Pons (tissue), 1 donor: Measurements from ENCODE around the gene IPO11.

Source experiments
- DNase-seq: peaks from one replicate; pipeline ENCODE4 v3.0.0-alpha.2; 2016; ENCODE audit warnings: low spot score

Gene IPO11

DNA sequence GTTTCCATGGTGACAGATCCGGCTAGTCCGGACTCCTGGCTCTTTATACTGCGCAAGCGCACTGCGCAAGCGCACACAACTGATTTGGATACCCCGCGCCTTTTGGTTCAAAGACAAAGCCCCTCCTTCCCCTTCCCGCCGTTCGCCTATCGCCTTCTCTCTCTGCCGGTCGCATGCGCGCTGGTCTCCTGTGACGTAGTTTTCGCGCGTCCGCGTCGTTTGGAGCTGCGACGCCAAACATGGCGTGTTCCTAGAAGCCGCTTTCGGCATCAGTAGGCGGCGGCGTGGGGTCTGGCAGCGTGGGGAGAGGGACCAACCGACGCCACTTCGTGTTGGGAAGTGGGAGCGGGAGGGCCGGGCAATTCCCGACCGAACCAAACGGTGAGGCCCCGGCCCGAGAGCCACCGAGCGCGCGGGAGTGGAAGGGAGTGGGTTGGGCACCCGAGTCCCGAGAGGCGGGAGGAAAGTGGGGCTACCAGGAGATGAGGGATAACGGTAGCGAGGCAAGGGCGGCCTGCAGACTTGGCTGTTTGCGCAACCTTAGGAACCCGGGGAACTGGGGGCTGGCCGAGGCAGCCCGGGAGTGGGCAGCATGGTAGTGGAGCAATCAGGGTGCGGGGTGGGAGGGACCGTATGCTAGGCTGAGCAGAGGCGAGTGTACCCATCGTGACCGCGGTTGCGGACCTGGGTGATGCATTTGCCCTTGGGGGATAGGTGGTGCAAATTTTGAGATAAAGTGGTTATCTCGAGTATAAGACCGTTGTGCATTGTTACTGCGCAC lies at the start of gene IPO11:
TSS of gene IPO11 (plus strand) at position 215 of the 781 bp plus-strand sequence. CDS start 24,517 bp downstream, outside the sequence.
- DNase-seq, result peak; percentile 100

DNA sequence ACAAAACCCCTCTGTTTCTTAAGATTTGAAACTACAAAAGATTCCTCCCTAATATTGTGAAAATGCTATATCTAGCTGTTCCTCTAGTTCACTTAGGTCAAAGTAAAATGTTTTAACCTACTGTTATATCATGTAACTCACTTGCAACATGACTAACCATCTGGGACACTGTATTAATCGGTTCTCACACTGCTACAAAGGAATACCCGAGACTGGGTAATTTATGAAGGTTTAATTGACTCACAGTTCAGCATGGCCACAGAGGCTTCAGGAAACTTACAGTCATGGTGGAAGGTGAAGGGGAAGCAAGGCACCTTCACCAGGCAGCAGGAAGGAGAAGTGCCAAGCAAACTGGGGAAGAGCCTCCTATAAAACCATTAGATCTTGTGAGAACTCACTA lies 43.5 kb upstream of the IPO11 start:
- DNase-seq, result no peak

DNA sequence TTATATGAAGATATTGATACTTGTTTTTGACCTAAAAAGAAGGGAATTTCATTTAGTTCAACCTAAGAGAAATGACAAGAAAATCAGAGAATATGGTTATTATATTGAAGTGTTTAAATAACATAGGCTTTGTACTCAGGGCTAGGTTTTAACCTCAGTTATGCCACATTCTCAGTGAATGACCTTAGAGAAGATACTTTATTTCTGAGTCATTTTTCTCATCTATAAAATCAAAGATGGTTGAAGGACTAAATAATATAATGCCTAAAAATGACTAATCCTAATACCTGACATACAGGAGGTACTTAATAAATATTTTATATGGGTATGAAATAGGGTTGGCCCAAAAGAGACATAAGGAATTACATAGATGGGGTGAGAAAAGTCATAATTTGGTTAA lies 41.2 kb upstream of the IPO11 start:
- no peak for DNase-seq

DNA sequence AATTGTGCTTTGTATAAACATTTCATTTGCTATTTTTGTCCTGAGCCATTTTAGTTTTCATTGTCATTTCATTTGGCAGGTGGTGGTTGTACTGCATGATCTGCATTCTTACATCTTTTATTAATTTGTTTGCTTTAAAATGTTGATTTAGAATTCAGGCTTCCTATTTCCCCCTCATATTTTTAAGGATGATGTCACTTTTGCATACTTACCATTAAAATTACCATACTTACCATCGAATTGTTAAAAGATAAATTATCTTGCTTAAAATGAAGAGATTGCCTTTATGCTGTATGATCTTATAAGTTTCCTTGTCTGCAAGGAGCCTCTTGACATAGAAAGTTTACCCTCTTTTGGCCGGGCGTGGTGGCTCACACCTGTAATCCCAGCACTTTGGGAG lies 40.0 kb upstream of the IPO11 start:
- DNase-seq, result no peak

DNA sequence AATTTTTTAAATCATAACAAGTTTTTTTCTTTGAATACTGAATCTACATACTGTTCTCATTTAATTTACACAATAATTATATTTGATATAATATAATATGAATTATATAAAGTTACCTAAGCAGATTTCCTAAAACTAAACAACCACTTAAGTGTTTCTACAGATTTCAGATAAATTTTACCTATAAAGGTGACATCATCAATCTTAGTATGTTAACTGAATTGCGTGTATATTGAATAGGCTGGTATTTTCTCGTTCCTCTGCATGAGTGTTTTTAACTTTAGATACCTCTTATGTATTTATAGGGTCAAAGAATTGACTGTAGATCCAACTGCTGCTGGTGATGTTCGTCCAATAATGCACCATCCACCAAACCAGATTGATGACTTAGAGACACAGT lies 39.2 kb upstream of the IPO11 start:
- DNase-seq, result no peak

DNA sequence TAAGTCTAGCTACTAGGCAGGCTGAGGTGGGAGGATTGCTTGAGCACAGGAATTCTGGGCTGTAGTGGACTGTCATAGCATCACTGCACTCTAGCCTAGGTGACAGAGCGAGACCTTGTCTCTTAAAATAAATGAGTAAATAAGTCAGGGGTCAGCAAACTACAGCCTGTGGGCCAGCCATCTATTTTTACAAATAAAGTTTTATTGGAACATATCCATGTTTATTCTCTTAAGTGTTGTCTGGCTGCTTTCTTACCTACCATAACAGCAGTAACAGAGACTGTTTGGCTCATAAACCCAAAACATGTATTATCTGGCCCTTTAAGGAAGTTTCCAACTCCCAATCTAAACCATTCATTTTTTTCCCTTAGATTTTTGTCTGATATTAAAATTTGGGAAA lies 38.5 kb upstream of the IPO11 start:
- DNase-seq, result no peak

DNA sequence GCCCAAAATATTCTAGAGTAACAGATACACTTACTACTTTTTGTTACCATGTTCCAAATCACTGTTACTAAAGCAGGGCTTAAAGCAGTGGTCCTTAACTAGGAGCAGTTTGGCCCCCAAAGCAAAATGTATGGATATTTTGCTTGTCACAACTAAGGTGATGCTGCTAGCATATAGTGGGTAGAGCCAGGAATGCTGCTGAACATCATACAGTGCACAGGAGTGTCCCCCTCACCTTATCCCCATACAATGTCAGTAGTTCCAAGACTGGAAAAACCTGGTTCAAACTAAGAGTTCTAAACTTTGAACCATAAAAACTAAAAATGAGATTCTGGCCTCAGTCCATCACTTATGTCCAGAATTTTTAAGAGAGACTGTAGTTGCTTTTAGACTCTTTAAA lies 36.9 kb upstream of the IPO11 start:
- no peak for DNase-seq

DNA sequence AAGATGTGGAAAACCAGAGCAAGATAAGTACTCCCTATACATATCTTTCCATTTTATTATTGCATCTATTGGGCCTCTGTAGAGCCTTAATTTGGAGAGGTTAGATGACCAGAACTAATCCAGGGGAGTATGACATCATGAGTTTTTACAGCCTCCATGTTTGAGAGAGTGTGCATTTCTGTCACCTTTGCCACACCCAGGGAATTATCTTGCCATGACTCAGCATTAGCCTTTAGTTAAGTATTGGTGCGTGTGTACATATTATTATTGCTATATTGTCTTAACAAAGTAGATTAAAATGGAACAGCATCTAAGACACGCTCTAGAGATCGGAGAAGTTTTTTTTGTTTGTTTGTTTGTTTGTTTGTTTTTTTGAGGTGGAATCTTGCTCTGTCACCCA lies 36.5 kb upstream of the IPO11 start:
- no peak for DNase-seq

DNA sequence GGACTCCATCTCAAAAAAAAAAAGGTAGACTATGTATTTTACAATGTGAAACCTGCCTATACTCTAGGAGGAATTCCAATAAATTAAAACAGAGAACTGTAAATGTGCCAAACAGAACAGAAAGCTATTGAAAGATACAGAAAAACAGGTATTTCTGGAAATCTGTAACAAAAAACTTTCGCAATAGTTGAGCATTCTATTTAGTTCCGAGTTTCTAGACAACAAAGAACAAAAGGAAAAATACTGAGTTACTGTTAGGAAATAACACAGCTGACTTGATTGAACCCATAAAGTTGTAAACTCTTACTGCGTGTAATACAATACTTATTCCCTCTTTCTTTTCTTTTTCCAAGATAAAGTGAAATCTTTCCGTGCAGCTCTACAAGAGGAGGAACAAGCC lies 27.4 kb upstream of the IPO11 start:
- DNase-seq, result no peak

DNA sequence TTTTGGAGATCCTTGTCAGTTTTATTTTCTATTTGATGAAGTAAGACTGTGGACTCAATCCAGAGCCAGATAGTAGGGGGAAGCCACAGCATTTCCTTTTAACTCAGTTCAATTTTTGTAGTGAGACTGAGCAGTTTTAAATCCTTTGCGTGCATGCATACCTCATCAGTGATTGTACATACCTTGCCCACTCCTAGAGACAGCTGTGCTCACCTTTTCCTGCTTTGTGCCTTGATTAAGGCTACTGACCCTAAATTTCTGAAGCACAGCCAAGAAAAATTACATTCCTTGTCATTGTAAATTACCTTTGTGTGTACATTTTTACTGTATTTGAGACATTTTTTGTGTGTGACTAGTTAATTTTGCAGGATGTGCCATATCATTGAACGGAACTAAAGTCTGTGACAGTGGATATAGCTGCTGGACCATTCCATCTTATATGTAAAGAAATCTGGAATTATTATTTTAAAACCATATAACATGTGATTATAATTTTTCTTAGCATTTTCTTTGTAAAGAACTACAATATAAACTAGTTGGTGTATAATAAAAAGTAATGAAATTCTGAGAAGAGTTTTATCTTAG lies 26.7 kb upstream of the IPO11 start:
- DNase-seq, result no peak

DNA sequence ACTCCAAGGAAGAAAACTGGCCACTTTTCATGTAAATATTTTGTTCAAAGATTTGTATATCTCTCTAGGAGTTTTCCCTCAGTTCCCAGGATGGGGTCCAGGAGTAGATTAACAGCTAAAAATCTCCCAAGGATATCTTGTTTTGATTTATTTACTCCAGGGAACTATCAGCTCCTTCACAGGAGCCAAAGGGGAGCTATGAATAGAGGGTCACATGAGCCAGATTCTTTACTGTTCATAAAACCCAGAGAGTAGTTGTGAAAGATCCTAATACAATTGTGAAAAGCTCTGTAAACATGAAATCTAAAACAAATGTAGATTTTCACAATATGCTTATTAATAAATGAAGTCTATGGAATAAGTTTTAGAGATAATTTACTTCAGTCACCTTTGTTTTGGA lies 25.7 kb upstream of the IPO11 start:
- DNase-seq, result no peak

DNA sequence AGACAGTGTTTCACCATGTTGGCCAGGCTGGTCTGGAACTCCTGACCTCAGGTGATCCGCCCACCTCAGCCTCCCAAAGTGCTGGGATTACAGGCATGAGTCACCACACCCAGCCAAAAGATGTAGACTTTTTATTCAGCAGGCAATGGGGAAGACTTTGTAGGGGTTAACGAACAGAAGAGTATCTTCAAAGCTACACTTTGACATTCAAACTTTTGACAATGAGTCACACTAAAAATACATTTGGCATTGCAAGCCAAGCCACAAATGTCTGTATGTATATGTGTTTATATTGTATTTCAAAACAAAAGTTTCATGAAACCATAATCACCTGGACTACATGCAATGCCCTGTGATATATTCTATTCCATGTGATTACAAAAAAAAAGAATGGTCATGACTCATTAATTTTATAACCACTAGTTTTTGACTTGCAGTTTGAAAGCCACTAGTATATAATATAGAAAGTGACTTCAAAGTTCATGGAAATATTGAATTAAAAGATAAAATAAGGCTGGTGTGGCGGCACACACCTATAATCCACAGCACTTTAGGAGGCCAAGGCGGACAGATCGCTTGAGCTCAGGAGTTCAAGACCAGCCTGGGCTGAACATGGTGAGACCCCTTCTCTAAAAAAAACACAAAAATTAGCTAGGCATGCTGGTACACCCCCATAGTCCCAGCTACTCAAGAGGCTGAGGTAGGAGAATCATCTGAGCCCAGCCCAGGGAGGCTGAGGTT lies 17.2 kb upstream of the IPO11 start:
- DNase-seq, result no peak

DNA sequence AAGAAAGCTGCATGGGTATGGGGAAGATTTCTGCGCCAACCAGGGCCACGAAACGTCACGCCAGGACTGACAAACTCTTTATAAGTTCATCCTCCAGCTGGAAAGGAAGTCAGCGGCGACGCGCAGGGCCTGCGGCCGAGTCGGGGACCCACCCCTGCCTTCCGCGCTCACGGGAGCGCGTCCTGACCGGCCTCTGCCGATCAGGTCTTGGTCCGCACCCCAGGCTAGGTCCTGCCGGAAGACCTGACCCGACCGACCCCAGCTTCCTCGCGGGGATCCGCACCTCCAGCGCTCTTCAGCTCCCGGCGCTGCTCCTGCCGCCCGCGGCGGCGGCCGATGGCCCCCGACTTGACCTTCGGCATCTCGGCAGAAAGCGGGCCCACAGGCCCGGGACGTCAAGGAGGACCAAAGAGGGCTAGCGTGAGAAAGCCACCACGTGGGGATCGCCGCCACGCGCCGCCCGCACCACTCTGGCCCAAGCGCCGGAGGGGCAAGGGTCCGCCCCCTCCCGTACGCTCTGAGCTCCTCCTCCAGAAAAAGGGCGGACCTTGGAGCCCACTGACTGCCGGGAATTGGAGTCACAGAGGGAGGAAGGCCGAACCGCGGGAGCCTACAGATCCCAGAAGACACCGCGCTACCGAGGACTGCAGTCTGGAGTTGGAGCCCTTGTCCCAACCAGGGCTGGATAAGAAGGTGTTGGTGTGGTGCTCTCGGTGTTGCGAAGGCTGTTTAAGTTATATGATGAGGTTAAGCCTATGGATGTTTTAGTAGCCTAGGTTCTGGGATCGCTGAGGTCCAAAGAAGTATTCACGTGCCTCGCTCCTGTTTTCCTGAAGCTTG lies 8.9 kb upstream of the IPO11 start, which contains the start of gene DIMT1:
TSS of gene DIMT1 (minus strand) at position 495 of the 840 bp plus-strand sequence. CDS start at position 362, 133 bp downstream.
- DNase-seq, result peak; percentile 98

DNA sequence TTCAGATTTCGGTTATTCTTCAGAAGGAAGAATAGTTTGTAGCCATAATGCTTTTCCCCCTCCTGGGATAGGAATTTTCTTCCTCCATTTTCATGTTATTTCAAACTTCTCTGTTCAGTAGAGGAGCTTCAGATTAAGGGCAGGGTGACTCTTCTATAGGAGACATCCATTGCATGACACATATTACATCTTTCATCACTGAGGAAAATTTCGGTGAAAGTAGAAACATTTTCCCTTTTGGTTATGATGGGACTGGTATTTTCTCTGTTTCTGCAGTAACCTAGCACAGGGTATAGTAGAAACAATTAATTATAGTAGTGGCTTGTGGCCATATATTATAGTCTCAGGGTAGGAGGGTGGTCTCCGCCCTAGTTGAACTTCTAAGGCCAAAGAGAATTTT lies 1.1 kb downstream of the IPO11 start:
- DNase-seq, result no peak

DNA sequence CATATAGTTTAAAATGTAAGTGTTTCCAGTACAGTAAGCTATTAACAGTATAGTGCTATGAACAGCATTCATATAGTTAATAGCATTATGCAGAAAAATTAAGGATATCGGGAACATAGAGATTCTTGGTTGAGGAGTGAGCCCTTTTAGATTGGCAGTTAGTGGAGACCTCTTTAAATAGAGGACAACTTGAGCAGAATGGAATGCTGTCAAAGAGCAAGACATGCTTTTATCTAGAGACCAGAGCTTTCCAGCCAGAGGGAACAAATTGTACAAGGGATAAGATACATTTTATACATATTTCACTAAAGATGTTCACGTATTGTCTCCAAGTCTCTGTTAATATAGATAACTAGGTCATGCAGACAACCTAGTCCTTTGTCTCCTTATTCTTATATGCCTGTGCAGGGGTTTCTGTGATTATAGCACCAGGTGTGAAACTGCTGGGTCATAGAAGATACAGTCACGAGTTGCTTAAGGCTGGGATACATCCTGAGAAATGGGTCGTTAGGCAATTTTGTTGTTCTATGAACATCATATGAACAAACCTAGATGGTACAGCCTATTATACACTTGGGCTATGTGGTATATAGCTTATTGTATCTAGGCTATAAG lies 6.0 kb downstream of the IPO11 start:
- no peak for DNase-seq

DNA sequence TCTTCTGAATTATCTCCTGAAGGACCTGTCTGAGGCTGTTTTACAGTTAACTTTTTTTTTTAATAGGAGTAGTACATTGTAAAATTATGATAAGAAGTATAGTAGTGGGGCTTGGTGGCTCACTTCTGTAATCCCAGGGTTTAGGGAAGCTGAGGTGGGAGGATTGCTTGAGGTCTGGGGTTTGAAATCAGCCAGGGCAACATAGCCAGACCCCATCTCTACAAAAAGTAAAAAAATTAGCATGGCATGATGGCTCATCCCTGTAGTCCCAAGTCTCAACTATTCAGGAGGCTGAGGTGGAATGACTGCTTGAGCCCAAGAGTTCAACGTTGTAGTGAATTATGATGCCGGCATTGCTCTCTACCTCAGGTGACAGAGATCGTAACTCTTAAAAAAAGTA lies 7.0 kb downstream of the IPO11 start:
- DNase-seq, result no peak

DNA sequence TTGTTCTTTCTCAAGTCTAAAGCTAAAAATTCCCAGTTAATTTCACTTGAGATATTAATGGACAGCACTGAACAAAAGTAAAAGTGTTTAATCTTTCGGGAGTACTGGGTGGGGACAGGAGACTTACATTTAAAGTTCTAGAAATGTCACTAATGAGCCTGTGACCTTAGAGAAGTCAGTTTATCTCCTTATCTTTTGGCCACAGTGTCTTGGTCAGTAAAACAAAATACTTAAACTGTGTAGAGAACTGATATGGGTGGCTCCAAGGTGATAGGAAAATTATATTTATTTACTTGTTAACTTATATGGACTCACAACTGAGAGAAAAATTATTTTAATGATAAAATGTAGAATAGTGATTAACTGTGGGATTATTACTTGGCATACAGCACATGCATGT lies 8.9 kb downstream of the IPO11 start:
- DNase-seq, result no peak

DNA sequence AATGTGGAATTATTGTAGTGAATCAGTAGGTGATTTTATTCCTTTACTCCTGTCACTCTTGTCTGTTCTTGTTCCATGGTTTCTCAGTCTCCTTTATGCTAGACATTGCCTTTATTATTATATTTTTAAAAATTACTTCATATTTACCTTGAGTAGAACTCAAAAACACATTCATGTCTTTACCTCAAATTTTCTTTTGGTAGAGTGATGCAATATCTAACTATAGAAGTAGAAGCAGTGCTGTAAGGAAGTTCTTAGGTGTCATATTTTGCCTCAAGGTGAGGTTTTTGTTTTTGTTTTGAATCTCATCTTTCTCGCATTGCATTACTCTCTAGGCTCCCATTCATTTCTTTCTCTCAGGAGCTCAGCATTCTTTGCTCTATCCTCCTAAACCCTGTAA lies 12.2 kb downstream of the IPO11 start:
- no peak for DNase-seq

DNA sequence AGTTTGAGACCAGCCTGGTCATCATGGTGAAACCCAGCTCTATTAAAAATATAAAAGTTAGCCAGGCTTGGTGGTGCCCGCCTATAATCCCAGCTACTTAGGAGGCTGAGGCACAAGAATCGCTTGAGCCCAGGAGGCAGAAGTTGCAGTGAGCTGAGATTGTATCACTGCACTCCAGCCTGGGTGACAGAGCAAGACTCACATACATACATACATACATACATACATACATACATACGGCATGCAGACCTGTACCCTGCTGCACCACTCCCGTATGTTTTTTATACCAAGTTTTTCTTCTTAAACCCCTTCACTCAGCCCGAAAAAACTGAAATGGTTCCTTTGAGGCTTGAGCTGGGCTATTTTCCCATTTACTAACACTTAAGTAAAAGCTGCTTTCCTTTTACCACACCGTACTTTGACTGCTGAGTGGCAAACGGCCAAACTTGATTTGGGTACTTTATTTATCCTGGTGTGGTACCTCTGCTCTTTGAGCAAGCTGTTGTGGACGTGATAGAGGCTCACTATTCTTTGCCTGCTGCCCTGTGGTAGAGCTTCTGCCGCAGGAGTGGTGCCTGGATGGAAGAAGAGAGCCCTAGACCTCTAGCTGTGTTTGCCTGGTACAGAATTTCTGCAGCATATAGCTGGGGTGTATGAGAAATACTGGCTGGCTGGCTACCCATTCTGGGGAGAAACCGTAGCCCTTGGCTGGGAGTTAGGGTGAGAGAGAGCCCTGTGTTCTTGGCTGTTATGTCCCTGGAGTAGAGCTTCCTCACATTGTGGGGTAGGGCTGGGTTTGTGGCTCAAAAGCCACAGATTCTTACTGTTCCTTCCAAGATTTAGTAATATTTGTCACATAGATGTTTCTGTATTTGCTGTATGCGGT lies 19.4 kb downstream of the IPO11 start:
- DNase-seq, result no peak

DNA sequence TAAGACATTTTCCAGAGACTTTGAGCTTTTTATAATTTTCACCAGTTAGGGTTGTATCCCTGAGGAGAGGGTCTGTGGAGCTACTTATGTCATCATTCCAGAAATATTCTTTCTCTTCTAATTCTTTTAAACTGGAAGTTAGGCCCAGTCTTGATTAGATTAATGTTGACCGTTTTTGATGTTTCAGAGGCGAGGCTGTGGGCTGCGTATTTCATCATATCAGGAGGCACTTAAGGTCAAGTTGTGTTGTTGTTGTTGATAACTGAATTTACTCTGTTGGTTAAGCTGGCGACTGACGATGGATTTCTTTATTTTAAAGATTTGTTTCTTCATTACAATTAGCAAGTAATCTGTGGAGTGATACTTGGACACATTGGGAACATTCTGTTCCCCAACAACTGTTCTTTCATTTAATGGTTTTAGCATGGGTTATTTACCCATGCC lies 20.1 kb downstream of the IPO11 start:
- DNase-seq, result no peak

DNA sequence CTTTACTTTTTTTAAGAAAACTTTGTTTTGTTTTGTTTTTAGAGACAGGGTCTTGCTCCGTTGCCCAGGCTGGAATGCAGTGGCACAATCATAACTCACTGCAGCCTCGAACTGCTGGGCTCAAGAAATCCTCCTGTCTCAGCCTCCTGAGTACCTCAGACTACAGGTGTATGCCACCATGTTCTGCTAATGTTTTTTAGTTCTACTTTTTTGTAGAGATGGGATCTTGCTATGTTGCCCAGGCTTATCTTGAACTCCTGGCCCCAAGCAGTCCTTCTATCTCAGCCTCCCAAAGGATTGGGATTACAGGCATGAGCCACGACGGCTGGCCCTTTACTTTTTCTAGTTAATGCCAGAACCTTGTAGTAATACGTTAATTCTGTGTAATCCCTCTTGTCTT lies 36.0 kb downstream of the IPO11 start:
- DNase-seq, result no peak
